CD4-positive, alpha-beta T cell treated with Interleukin-21 for 1 hour (primary cell): Measurements from ENCODE around the gene CLDN1.

Experiments used
- DNase-seq: peaks from one replicate; pipeline ENCODE4 v3.0.0-alpha.2; 2020

The CLDN1 gene

GRCh38 chr3:190330936-190331734 is 8.9 kb upstream of the CLDN1 start:
- DNase-seq = no peak

- DNase-seq = no peak
These were observed 4.7 kb upstream of the CLDN1 start for GRCh38 chr3:190326930-190327329.

- DNase-seq = no peak
These were observed 4.1 kb upstream of the CLDN1 start for GRCh38 chr3:190326361-190326760.

GRCh38 chr3:190325923-190326322 is 3.7 kb upstream of the CLDN1 start:
- no peak for DNase-seq

GRCh38 chr3:190323246-190323626 is 990 bp upstream of the CLDN1 start:
- no peak for DNase-seq

GRCh38 chr3:190322604-190323245 is 479 bp upstream of the CLDN1 start:
- no peak for DNase-seq

- DNase-seq = no peak
These were observed 1.5 kb downstream of the CLDN1 start for GRCh38 chr3:190320594-190321362.

GRCh38 chr3:190319660-190320059 is 2.6 kb downstream of the CLDN1 start:
- DNase-seq = no peak

GRCh38 chr3:190318666-190319065 is 3.6 kb downstream of the CLDN1 start:
- no peak for DNase-seq

GRCh38 chr3:190314741-190315140 is 7.5 kb downstream of the CLDN1 start:
- no peak for DNase-seq

GRCh38 chr3:190309414-190309813 is 12.8 kb downstream of the CLDN1 start:
- DNase-seq = no peak

- DNase-seq = no peak
These were observed 14.1 kb downstream of the CLDN1 start for GRCh38 chr3:190308154-190308553.

- DNase-seq = no peak
These were observed 15.1 kb downstream of the CLDN1 start for GRCh38 chr3:190307164-190307545.

- DNase-seq = no peak
These were observed 15.6 kb downstream of the CLDN1 start for GRCh38 chr3:190306513-190307163.

GRCh38 chr3:190306026-190306425 is 16.2 kb downstream of the CLDN1 start:
- DNase-seq = no peak

- no peak for DNase-seq
These were observed 16.8 kb downstream of the CLDN1 start for GRCh38 chr3:190305406-190305805.

GRCh38 chr3:190303884-190304283 is 18.4 kb downstream of the CLDN1 start:
- no peak for DNase-seq

GRCh38 chr3:190302212-190302867 is 19.9 kb downstream of the CLDN1 start:
- no peak for DNase-seq

- no peak for DNase-seq
These were observed 20.7 kb downstream of the CLDN1 start for GRCh38 chr3:190301591-190301990.

GRCh38 chr3:190299969-190300368 is 22.3 kb downstream of the CLDN1 start:
- no peak for DNase-seq

GRCh38 chr3:190294030-190294429 is 28.2 kb downstream of the CLDN1 start:
- DNase-seq = no peak

GRCh38 chr3:190293621-190294020 is 28.6 kb downstream of the CLDN1 start:
- no peak for DNase-seq
